ENCODE data around the gene RNPEPL1.

RNPEPL1 gene

DNA sequence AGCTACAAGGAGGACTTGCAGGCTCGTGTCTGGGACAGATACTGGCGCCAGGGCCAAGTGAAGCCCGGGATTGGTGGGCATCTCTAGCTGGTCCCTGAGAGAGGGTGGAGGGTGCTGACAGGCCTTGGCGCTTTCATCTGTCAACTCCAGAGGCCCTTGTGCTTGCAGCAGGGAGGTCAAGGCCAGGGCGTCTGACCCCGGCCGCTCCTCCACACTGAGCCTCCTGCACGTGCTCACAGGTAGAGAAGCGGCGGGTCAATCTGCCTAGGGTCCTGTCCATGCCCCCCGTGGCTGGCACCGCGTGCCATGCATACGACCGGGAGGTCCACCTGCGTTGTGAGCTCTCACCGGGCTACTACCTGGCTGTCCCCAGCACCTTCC, 27.8 kb downstream of the RNPEPL1 start:
- DNase-seq (ENCODE audit: low read depth) = no peak
- H3K4me3 ChIP-seq (ENCODE audit: low read depth, low read length) = no peak overlapping the region

DNA sequence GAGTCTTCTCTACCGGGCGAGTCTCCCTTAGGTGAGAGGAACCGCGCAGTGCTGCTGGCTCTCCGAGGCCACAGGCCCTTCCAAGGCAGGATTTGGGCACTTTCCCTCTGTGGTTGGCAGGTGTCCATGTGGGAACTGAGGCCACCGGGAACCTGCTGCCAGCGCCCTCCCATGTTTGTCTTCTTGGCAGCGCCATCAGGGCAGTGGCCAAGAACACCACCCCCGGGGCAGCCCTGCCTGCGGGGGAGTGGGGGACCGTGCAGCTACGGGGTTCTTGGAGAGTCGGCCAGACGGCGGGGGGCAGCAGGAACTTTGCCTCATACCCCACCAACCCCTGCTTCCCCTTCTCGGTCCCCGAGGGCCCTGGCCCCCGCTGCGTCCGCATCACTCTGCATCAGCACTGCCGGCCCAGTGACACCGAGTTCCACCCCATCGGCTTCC, 28.2 kb downstream of the RNPEPL1 start:
- no peak for DNase-seq (ENCODE audit: low read depth)
- no peak overlapping the region for H3K4me3 ChIP-seq (ENCODE audit: low read depth, low read length)
- TF ChIP-seq, protein P1, sequence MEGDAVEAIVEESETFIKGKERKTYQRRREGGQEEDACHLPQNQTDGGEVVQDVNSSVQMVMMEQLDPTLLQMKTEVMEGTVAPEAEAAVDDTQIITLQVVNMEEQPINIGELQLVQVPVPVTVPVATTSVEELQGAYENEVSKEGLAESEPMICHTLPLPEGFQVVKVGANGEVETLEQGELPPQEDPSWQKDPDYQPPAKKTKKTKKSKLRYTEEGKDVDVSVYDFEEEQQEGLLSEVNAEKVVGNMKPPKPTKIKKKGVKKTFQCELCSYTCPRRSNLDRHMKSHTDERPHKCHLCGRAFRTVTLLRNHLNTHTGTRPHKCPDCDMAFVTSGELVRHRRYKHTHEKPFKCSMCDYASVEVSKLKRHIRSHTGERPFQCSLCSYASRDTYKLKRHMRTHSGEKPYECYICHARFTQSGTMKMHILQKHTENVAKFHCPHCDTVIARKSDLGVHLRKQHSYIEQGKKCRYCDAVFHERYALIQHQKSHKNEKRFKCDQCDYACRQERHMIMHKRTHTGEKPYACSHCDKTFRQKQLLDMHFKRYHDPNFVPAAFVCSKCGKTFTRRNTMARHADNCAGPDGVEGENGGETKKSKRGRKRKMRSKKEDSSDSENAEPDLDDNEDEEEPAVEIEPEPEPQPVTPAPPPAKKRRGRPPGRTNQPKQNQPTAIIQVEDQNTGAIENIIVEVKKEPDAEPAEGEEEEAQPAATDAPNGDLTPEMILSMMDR (IDR thresholded peaks at IDR 0.05; ENCODE audit: low read depth, low read length) = no peak
- TF ChIP-seq, protein P2, sequence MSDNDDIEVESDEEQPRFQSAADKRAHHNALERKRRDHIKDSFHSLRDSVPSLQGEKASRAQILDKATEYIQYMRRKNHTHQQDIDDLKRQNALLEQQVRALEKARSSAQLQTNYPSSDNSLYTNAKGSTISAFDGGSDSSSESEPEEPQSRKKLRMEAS (IDR thresholded peaks at IDR 0.05; ENCODE audit: low read depth, low read length) = no peak
- TF ChIP-seq MYC (IDR thresholded peaks at IDR 0.05; ENCODE audit: low read depth, low read length) (no peak), POLR2A (IDR thresholded peaks at IDR 0.05; ENCODE audit: extremely low read depth, insufficient read length) (no peak)

More for the DNA sequence above, 27.8 kb downstream of the RNPEPL1 start:
- TF ChIP-seq, protein P2 (IDR thresholded peaks at IDR 0.05; ENCODE audit: low read depth, low read length) = no peak
- no peak for TF ChIP-seq POLR2A (IDR thresholded peaks at IDR 0.05; ENCODE audit: extremely low read depth, insufficient read length)
- TF ChIP-seq MYC (IDR thresholded peaks at IDR 0.05; ENCODE audit: low read depth, low read length) = no peak
- TF ChIP-seq, protein P1 (IDR thresholded peaks at IDR 0.05; ENCODE audit: low read depth, low read length) = no peak

DNA sequence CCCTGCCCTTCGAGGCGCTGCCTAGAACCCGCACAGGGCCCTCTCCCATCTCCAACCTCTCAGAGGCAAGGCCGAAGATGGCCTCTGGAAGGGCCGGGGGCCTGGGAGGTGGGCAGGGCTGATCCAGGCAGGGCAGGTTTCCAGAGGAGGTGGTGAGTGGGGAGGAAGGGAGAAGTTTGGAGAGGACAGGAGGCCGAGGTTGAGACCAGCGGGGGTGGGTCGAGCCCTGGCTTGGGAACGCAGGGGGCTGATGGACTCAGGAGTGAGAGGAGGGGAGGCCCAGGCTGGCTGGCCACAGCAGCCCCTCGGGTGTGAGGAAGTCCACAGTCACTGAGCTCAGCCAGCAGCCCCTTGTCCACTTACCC, 28.8 kb downstream of the RNPEPL1 start:
- no peak overlapping the region for H3K4me3 ChIP-seq (ENCODE audit: low read depth, low read length)
- no peak for DNase-seq (ENCODE audit: low read depth)
- TF ChIP-seq, protein P2 (IDR thresholded peaks at IDR 0.05; ENCODE audit: low read depth, low read length) = no peak
- no peak for TF ChIP-seq MYC (IDR thresholded peaks at IDR 0.05; ENCODE audit: low read depth, low read length)
- TF ChIP-seq POLR2A (IDR thresholded peaks at IDR 0.05; ENCODE audit: extremely low read depth, insufficient read length) = no peak
- TF ChIP-seq, protein P1 (IDR thresholded peaks at IDR 0.05; ENCODE audit: low read depth, low read length) = no peak

DNA sequence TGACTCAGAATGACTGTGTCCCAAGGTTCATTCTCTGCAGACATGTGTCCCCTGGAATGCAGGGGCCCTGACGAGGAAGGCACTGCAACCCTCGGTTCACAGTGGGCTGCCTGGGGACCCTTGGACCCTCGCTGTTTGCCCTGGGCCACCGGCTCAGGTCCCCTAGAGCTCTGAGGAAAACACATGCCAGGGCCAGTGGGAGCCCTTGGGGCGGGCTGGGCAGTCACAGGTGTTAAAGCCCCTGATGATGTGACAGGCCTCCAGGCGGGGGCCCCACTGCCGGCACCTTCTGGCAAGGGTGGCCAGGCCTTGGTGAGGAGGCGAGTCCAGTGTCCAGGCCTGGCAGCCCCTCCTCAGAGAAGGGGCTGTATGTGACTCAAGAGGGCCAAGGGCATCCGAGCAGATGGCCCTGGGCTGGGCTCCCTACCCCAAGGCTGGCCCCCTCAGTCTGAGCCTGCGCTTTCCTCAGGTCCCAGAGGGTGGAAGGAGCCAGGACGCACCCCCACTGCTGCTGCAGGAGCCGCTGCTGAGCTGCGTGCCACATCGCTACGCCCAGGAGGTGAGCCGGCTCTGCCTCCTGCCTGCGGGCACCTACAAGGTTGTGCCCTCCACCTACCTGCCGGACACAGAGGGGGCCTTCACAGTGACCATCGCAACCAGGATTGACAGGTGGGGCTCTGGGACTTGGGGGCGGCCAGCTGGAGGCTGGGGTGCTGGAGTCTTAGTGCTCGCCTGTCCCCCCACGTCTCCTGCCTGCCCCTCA, 29.3 kb downstream of the RNPEPL1 start:
- no peak for TF ChIP-seq POLR2A (IDR thresholded peaks at IDR 0.05; ENCODE audit: extremely low read depth, insufficient read length)
- TF ChIP-seq, protein P2 (IDR thresholded peaks at IDR 0.05; ENCODE audit: low read depth, low read length) = no peak
- TF ChIP-seq MYC (IDR thresholded peaks at IDR 0.05; ENCODE audit: low read depth, low read length) = no peak
- H3K4me3 ChIP-seq (ENCODE audit: low read depth, low read length) = no peak overlapping the region
- no peak for DNase-seq (ENCODE audit: low read depth)

DNA sequence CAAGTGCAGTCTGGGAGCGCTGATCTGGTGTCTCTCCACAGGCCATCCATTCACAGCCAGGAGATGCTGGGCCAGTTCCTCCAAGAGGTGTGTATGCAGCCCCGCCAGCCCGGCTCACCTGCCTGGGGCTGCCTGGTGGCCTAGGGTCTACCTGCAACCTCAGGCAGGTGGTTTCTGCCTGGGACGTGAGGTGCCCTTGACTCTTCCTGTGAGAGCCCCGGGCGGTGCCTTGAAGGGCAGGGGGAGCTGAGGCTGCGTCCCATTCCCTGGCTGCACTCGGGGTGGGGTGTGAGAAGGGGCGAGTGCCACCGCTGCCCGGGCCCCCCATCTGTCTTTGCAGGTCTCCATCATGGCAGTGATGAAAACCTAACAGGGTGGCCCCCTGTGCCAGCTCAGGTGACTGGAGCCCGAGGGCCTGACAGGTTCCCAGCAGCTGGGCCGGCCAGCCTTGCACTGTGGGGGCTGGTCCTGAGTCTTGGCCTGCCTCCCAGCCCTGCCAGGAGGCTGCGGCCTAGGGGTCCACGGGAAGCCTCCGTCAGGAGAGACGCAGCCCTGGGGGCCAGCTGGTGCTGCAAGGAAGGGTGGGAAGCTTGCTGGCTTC, 30.1 kb downstream of the RNPEPL1 start:
- TF ChIP-seq MYC (IDR thresholded peaks at IDR 0.05; ENCODE audit: low read depth, low read length) = no peak
- TF ChIP-seq, protein P1 (IDR thresholded peaks at IDR 0.05; ENCODE audit: low read depth, low read length) = no peak
- TF ChIP-seq POLR2A (IDR thresholded peaks at IDR 0.05; ENCODE audit: extremely low read depth, insufficient read length) = no peak
- TF ChIP-seq, protein P2 (IDR thresholded peaks at IDR 0.05; ENCODE audit: low read depth, low read length) = no peak
- no peak for DNase-seq (ENCODE audit: low read depth)
- no peak overlapping the region for H3K4me3 ChIP-seq (ENCODE audit: low read depth, low read length)

DNA sequence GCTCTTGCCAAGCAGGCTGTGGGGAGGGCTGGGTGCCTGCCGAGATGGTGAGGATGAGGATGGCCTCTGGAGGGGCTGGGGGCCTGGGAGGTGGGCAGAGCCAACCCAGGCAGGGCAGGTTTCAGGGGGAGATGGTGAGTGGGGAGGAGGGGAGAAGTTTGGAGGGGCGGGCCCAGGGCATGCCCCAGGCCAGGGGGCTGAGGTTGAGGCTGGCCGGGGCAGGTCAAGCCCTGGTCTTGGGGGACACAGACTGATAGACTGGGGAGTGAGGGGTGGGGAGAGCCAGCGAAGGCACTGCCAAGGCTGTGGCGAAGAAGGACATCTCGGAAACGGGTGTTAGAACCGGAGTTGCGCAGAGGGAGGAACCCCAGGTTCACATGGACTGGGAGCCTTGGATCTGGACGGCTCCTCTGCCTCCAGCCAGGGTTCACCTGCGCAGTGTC, 30.9 kb downstream of the RNPEPL1 start:
- H3K4me3 ChIP-seq (ENCODE audit: low read depth, low read length) = no peak overlapping the region
- DNase-seq (ENCODE audit: low read depth) = no peak
- TF ChIP-seq MYC (IDR thresholded peaks at IDR 0.05; ENCODE audit: low read depth, low read length) (no peak), POLR2A (IDR thresholded peaks at IDR 0.05; ENCODE audit: extremely low read depth, insufficient read length) (no peak)
- TF ChIP-seq, protein P1 (IDR thresholded peaks at IDR 0.05; ENCODE audit: low read depth, low read length) = no peak
- TF ChIP-seq, protein P2 (IDR thresholded peaks at IDR 0.05; ENCODE audit: low read depth, low read length) = no peak

All from NB4 (cell line).